OCI-LY1 (cell line): Measurements from ENCODE around the gene COPS3.

Experiments
- EZH2 ChIP-seq: fragments of 200-600 bp; sonication (generic), shearing (Covaris generic); IDR thresholded peaks from 2 replicates; pipeline ENCODE4 v1.8.0; 2017; ENCODE audit warnings: borderline replicate concordance, mixed run types, mild to moderate bottlenecking, antibody characterized with exemption, low read length, moderate library complexity, mixed read lengths
- TF ChIP-seq, protein P1 (sequence below): fragments of 200-600 bp; sonication (generic), shearing (Covaris generic); IDR thresholded peaks from 2 replicates; pipeline ENCODE4 v1.5.1; 2017; ENCODE audit warnings: mild to moderate bottlenecking, antibody characterized with exemption, low read length, moderate library complexity, mixed read lengths

DNA sequence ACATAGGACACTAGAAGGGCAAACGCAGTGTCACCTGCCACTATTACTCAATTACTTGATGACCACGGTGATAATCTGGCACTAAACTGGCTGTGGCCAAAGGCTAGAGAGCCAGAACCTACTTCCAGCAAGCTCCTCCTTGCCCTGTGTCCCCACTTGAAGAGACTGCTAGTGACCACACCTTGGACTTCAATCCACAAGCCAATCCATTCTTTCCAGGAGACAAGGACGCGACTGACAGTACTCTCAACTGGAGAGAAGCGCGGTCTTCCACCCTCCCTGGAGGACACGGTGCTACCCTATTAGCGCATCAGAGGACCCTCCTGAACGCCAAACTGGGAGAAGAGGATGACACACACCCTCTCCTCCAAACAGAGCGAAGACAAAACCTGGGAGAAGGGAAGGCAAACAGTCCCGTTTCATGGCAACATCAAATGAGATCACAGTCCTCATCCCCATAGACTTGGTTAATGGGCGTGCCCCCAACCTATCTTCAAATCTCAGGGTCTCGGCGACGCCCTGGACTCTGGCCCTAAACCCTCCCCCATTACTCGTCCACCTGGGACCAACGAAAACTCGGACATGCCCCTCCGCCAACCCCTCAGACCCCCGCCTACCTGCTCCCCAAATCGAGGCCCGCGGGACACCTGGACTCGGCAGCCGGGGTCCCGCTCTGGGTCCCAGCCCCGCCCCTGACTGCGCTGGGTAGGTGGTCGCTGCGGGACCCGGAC lies 44.6 kb downstream of the COPS3 start:
- TF ChIP-seq EZH2 = no peak
- TF ChIP-seq, protein P1, sequence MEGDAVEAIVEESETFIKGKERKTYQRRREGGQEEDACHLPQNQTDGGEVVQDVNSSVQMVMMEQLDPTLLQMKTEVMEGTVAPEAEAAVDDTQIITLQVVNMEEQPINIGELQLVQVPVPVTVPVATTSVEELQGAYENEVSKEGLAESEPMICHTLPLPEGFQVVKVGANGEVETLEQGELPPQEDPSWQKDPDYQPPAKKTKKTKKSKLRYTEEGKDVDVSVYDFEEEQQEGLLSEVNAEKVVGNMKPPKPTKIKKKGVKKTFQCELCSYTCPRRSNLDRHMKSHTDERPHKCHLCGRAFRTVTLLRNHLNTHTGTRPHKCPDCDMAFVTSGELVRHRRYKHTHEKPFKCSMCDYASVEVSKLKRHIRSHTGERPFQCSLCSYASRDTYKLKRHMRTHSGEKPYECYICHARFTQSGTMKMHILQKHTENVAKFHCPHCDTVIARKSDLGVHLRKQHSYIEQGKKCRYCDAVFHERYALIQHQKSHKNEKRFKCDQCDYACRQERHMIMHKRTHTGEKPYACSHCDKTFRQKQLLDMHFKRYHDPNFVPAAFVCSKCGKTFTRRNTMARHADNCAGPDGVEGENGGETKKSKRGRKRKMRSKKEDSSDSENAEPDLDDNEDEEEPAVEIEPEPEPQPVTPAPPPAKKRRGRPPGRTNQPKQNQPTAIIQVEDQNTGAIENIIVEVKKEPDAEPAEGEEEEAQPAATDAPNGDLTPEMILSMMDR = no peak
